Esophagus muscularis mucosa (tissue), 4 donors: ENCODE data around the gene LAMA3. TPM values are rescaled to one million over a fixed set of nuclear protein-coding genes. Genes with fewer than 3 reads are reported as not detected.

Source experiments
- DNase-seq: peaks from one replicate; pipeline ENCODE4 v3.0.0-alpha.2; 2017; ENCODE audit errors: extremely low spot score
- H3K27ac ChIP-seq, 4 donors: fragments of 200-600 bp; sonication (generic); replicated peaks in 1 of 4; 1 replicate in 3 of 4; 2 replicates in 1 of 4; pipeline ENCODE4 v1.5.1; 2016 to 2019; ENCODE audit warnings: mild to moderate bottlenecking in 1 of 4
- H3K27me3 ChIP-seq, 4 donors: fragments of 200-600 bp; sonication (generic); one replicate each; pipeline versions ENCODE4 v1.5.1 to v1.6.0; 2016 to 2019
- H3K36me3 ChIP-seq, 4 donors: fragments of 200-600 bp; sonication (generic); one replicate each; pipeline ENCODE4 v1.5.1; 2016 to 2019
- H3K4me1 ChIP-seq, 4 donors: fragments of 200-600 bp; sonication (generic); one replicate each; pipeline ENCODE4 v1.5.1; 2016 to 2019
- H3K4me3 ChIP-seq, 4 donors: fragments of 200-600 bp; sonication (generic); 1 replicate in 2 of 4; 2 replicates in 2 of 4; pipeline ENCODE4 v1.5.1; 2016 to 2019; ENCODE audit warnings: mild to moderate bottlenecking in 4 of 4, moderate library complexity in 1 of 4
- H3K9me3 ChIP-seq, 4 donors: fragments of 200-600 bp; sonication (generic); 1 replicate in 3 of 4; 2 replicates in 1 of 4; pipeline ENCODE4 v1.5.1; 2016 to 2019
- EP300 ChIP-seq: sonication (generic); formaldehyde crosslinking; IDR thresholded peaks from one replicate; pipeline ENCODE4 v1.6.1; 2017; ENCODE audit warnings: antibody characterized with exemption
- POLR2A ChIP-seq: fragments of 450-650 bp; IDR thresholded peaks from one replicate; pipeline ENCODE4 v1.6.1; 2017; ENCODE audit warnings: antibody characterized with exemption, moderate library complexity, mild to moderate bottlenecking, low read depth
- POLR2AphosphoS5 ChIP-seq, 2 donors: sonication (generic); formaldehyde crosslinking; IDR thresholded peaks; one replicate each; pipeline ENCODE4 v1.6.1; 2017; ENCODE audit warnings: antibody characterized with exemption in 2 of 2
- WGBS: methylation state at CpG from one replicate; pipeline ENCODE4 v1.1.5; 2018; 5-methylcytosine and 5-hydroxymethylcytosine counted together
- intact Hi-C: fragments of 100-400 bp; cut with DNase I; formaldehyde crosslinking; loops from one replicate; pipeline ENCODE4 v1.15.1; 2023
- total RNA-seq, 4 donors: library from RNA; depleted of rRNA; stranded (reverse); fragments of >200 nt; gene quantifications; one replicate each; pipeline versions ENCODE4 v1.1.0 to v1.2.1, GENCODE V29; 2016
- TF ChIP-seq, protein P1 (sequence below), 3 experiments: fragments of 200-600 bp in 2 of 3; fragments of 450-650 bp in 1 of 3; sonication (generic) in 2 of 3; IDR thresholded peaks; one replicate each; pipeline ENCODE4 v1.5.1; 2017 to 2019; ENCODE audit warnings: antibody characterized with exemption in 3 of 3, mild to moderate bottlenecking in 2 of 3, moderate library complexity in 1 of 3

Gene LAMA3
- total RNA-seq, 4 donors from 2014 or later = 7.5 to 12.9 (median 11.7) TPM

DNA sequence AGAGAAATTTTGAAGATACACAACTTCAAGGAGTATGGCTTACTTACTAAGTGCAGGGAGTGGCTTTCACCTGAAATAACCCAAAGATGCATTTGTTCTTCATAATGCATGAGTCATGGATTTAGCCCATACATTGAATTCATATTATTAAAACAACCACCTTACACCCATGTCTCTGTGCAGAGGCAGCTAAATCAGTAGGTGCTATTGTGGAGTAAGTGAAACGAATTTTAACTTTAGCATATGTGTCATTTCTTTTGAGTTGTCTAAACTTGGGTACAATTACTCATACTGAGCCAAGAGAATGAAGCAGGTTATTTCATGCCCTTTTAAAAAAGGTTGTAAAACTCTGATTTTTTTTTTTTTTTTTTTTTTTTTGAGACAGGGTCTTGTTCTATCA is 15.5 kb upstream of the LAMA3 start:
- Histone ChIP-seq H3K9me3 (no peaks in the 10 kb centered on the region), H3K27ac (no peak overlapping the region), H3K27me3 (no peaks in the 10 kb centered on the region), H3K4me1 (peaks cover 0 to 5% (median 0%) of the 10 kb centered on the region in 4 donors), H3K36me3 (no peaks in the 10 kb centered on the region), H3K4me3 (no peak overlapping the region)
- intact Hi-C loops = no loop called here
- WGBS = 78% methylated on average over 1 of the region's 1 CpG
- DNase-seq = no peak
- TF ChIP-seq EP300 = no peak

DNA sequence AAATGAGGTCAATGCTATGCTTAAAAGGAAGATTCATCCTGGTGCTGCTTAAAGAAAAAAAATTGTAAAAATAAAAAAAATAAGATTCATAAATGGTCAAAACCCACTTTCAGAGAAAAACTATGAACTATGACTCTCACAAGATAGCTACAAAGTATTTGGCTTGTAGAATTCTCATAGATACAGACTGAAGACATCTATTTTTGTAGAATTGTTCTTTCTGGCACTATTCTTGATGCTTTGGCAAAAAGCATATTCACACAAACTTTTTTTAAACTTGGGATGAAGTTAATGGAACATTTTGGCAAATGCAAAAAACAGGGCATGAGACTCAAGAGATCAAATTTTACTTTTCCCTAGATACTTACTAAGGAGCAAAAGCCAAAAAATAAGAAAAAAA is 14.0 kb upstream of the LAMA3 start:
- H3K27me3 ChIP-seq = no peaks in the 10 kb centered on the region
- H3K4me3 ChIP-seq = no peak overlapping the region
- H3K27ac ChIP-seq = no peak overlapping the region
- no peaks in the 10 kb centered on the region for H3K36me3 ChIP-seq
- H3K9me3 ChIP-seq = no peaks in the 10 kb centered on the region
- intact Hi-C loops = no loop called here
- H3K4me1 ChIP-seq = no peaks in the 10 kb centered on the region
- TF ChIP-seq POLR2A (no peak), POLR2AphosphoS5 (IDR thresholded peaks at IDR 0.05) (no peak), EP300 (no peak)
- TF ChIP-seq, protein P1, sequence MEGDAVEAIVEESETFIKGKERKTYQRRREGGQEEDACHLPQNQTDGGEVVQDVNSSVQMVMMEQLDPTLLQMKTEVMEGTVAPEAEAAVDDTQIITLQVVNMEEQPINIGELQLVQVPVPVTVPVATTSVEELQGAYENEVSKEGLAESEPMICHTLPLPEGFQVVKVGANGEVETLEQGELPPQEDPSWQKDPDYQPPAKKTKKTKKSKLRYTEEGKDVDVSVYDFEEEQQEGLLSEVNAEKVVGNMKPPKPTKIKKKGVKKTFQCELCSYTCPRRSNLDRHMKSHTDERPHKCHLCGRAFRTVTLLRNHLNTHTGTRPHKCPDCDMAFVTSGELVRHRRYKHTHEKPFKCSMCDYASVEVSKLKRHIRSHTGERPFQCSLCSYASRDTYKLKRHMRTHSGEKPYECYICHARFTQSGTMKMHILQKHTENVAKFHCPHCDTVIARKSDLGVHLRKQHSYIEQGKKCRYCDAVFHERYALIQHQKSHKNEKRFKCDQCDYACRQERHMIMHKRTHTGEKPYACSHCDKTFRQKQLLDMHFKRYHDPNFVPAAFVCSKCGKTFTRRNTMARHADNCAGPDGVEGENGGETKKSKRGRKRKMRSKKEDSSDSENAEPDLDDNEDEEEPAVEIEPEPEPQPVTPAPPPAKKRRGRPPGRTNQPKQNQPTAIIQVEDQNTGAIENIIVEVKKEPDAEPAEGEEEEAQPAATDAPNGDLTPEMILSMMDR (IDR thresholded peaks at IDR 0.05) = no peak
- DNase-seq = no peak

DNA sequence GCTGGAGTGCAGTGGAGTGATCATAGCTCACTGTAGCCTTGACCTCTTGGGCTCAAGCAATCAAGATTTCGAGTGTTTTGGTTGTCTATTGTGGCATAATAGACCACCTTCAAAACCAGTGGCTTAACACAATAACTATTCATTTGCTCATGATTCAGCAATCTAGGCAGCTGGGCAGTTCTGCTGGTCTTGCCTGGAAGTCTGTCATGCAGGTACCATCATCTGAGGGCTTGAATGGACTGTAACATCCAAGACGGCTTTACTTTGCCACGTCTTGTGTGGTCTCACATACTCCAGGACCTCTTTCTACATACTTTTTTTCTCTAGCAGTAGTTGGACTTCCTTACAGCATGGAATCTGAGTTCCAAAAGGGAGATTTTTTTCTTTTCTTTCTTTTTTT is 13.4 kb upstream of the LAMA3 start:
- TF ChIP-seq POLR2AphosphoS5 (IDR thresholded peaks at IDR 0.05) (no peak), POLR2A (no peak), EP300 (no peak)
- TF ChIP-seq, protein P1 (IDR thresholded peaks at IDR 0.05) = no peak
- WGBS = 83% methylated on average over 3 of the region's 3 CpGs
- H3K4me1 ChIP-seq = no peaks in the 10 kb centered on the region
- no peak overlapping the region for H3K27ac ChIP-seq
- H3K4me3 ChIP-seq = no peak overlapping the region
- H3K27me3 ChIP-seq = no peaks in the 10 kb centered on the region
- H3K9me3 ChIP-seq = no peaks in the 10 kb centered on the region
- DNase-seq = no peak
- intact Hi-C loops = no loop called here
- no peaks in the 10 kb centered on the region for H3K36me3 ChIP-seq

DNA sequence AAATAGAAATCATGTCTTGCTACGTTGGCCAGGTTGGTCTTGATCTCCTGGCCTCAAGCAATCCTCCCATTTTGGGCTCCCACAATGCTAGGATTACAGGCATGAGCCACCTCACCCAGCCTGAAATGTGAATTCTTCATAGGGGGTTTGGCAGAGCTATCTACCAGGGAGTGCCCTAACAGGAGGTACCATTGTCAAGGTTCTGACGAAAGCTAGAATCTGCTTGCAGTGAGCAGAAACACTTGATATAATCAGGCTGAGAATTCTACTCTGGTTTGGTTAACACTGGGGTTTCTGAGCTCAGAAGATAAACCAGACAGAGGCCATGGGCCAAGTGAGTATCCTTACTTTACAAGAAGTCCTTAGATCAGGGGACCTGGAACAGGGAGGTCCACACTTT is 7.2 kb upstream of the LAMA3 start:
- H3K4me1 ChIP-seq = peaks cover 0 to 5% (median 2%) of the 10 kb centered on the region in 4 donors
- H3K36me3 ChIP-seq = no peaks in the 10 kb centered on the region
- H3K4me3 ChIP-seq = no peak overlapping the region
- intact Hi-C loops = no loop called here
- H3K27ac ChIP-seq = no peak overlapping the region
- 94% methylated on average over 2 of the region's 2 CpGs for WGBS
- no peaks in the 10 kb centered on the region for H3K27me3 ChIP-seq
- no peaks in the 10 kb centered on the region for H3K9me3 ChIP-seq
- TF ChIP-seq, protein P1 (IDR thresholded peaks at IDR 0.05) = no peak
- TF ChIP-seq POLR2AphosphoS5 (IDR thresholded peaks at IDR 0.05) (no peak), EP300 (no peak), POLR2A (no peak)
- DNase-seq = no peak

DNA sequence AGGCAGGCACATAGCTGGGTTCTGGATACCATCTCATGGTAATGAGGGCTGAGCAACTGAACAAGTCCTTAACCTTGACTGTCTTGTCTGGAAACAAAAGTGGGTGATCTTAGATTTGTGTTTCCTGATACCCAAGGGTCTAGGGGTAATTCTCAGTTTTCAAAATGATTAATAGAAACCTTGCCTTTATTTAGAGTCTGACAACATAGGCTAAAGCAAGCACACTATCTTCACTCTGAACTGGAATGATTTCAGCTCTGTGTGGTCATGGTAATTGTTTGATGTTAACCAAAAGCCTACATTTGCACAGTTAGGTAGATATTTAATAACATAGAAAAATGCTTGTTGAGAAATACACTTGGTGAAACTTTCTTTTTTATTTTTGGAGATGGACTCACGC is 6.8 kb upstream of the LAMA3 start:
- no peaks in the 10 kb centered on the region for H3K36me3 ChIP-seq
- TF ChIP-seq EP300 = no peak
- no peak for TF ChIP-seq POLR2AphosphoS5 (IDR thresholded peaks at IDR 0.05)
- TF ChIP-seq, protein P1 (IDR thresholded peaks at IDR 0.05) = no peak
- TF ChIP-seq POLR2A = no peak
- no peak for DNase-seq
- intact Hi-C loops = no loop called here
- H3K27ac ChIP-seq = no peak overlapping the region
- H3K27me3 ChIP-seq = no peaks in the 10 kb centered on the region
- peaks cover 0 to 5% (median 2%) of the 10 kb centered on the region in 4 donors for H3K4me1 ChIP-seq
- H3K9me3 ChIP-seq = no peaks in the 10 kb centered on the region
- H3K4me3 ChIP-seq = no peak overlapping the region
- 100% methylated on average over 1 of the region's 1 CpG for WGBS
